SU-DHL-6 (cell line): ENCODE measurements around the gene CTNNBIP1.
"Not testable (repeated sequence)": the region's sequence is repeated elsewhere in the genome, so short reads cannot be mapped to it uniquely, and the experiment has no call there.

Source experiments
- CTCF ChIP-seq: fragments of 200-600 bp; sonication (generic); IDR thresholded peaks from one replicate; pipeline ENCODE4 v1.5.1; 2017; ENCODE audit warnings: antibody characterized with exemption, mild to moderate bottlenecking, low read length, moderate library complexity; ENCODE audit not compliant: insufficient read depth, poor library complexity, severe bottlenecking
- EZH2phosphoT487 ChIP-seq: fragments of 200-600 bp; sonication (generic), shearing (Covaris generic); conservative IDR thresholded peaks from 2 replicates; pipeline ENCODE4 v1.6.1; 2018; ENCODE audit warnings: mild to moderate bottlenecking, antibody characterized with exemption, low read length, moderate library complexity, mixed read lengths

GRCh38 chr1:9805972-9806371 lies 104.1 kb downstream of the CTNNBIP1 start:
- not testable (repeated sequence) for TF ChIP-seq CTCF, EZH2phosphoT487
